ENCODE measurements around the gene AKR7A3.
"Not testable (repeated sequence)": the region's sequence is repeated elsewhere in the genome, so short reads cannot be mapped to it uniquely, and the experiment has no call there.

Gene AKR7A3

DNA sequence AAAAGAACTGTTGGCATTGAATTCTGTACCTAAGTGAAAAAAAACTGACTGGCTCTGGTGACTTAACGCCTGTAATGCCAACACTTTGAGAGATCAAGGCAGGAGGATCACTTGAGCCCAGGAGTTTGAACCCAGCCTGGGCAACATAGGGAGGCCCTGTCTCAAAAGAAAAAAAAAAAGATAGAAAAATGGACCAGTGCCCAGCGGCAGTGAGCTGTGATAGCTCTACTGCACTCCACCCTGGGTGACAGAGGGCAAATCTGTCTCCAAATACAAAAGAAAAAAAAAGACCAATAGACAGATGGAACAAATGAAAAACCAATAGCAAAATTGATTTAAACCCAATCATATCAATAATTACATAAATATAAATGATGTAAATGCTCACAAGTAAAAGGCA lies 674 bp upstream of the AKR7A3 start:
- DNase-seq (ENCODE audit: low read depth, low spot score) = no peak

- no peak for DNase-seq (ENCODE audit: low read depth, low spot score)
These were observed 959 bp downstream of the AKR7A3 start for GRCh38 chr1:19287436-19288185.

DNA sequence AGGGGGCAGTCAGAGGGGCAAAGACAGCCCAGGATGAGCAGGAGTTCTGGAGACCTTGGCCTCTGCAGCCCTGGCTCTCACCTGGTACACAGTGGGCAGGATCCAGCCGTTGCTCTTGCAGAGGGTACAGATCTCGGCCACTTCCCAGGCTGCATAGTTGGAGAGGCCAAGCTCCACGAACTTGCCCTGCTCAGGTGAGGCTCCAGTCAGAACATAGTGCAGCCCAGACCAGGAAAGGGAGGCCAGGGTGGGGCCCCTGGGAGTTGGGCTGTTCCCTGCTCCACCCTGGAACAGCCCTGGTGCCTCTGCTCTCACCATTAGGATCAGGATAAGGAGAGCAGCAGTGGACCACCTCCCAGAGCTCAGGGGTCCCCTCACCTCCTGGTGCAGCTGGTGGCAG lies 2.8 kb downstream of the AKR7A3 start:
- DNase-seq (ENCODE audit: low read depth, low spot score) = not testable (repeated sequence)

DNA sequence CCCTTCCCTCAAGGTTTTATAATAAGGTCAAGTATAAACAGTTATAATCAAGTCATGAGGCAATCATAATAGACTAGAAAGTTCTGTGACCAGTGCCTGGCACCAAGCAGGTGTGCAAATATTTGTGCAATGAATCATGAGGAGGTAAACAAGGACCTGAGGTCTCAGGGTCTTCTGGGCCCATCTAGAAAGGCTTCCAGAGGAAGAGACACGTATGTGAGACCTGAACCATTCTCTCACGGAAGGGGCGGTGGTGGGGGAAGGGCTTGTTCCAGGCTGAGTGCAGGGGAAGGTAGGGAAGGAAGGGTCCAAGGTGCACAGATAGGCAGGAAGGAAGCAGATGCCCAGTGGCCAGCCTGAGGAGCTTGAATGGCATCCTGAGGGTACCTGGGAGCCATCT lies 3.2 kb downstream of the AKR7A3 start:
- DNase-seq (ENCODE audit: low read depth, low spot score) = not testable (repeated sequence)

DNA sequence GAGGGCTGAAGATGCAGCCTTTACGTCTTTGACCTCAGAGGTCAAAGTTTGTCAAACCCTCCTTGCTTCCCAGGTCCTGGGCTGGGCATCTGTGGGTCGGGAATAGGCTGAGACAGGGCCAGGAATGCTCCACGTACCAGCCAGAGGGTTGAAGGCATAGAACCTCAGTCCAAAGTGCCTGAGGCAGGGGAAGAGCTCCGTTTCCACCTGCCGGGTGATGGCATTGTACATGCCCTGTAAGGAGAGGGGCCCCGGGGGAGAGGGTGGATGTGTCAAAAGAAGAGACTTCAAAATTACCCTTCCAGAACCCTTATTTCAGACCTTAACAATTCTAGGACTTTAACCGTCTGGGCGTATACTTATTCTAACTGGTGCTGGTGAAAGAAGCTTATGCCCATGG lies 3.7 kb downstream of the AKR7A3 start:
- no peak for DNase-seq (ENCODE audit: low read depth, low spot score)

GRCh38 chr1:19283891-19284290 lies 4.7 kb downstream of the AKR7A3 start:
- DNase-seq (ENCODE audit: low read depth, low spot score) = no peak

GRCh38 chr1:19274636-19275035 lies 13.9 kb downstream of the AKR7A3 start:
- DNase-seq (ENCODE audit: low read depth, low spot score) = no peak

- not testable (repeated sequence) for DNase-seq (ENCODE audit: low read depth, low spot score)
These were observed 14.6 kb downstream of the AKR7A3 start for GRCh38 chr1:19273844-19274531.

DNA sequence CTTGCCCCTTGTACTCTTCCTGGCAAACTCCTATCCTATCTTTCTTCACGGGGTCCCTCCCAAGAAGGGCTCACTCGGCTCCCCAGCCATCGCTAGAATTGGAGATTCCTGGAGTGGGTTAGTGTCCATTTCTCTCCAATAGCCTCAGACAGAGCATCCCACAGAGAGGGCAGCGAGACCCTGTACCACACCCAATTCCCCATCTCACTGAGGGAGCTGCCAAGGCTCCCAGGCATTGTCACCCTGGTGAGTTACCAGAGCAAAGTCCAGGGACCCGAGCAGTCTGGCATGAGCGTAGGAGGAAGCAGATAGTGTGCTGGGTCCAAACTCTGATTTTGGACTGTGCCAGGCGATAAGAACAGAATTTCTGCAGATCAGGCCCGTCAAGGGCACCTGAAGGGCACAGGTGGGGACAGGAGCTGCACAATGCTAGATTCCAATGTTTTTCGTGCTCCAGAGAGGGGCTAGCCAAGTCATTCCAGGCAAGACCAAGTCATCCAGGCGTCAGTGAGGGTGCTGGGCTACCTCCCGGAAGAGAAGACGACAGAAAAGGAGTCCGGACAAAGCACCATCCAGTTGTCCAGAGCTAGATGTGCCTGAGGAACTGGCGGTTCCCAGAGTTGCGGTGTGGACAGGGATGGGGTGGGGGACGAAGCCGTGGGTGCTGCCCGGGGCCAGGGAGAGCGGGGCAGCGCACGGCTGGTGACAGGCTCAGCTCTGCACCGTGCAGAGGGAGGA lies 15.3 kb downstream of the AKR7A3 start:
- DNase-seq (ENCODE audit: low read depth, low spot score) = no peak

- no peak for DNase-seq (ENCODE audit: low read depth, low spot score)
These were observed 16.5 kb downstream of the AKR7A3 start for GRCh38 chr1:19272064-19272463.

GRCh38 chr1:19270343-19270730 lies 18.2 kb downstream of the AKR7A3 start:
- DNase-seq (ENCODE audit: low read depth, low spot score) = not testable (repeated sequence)

DNA sequence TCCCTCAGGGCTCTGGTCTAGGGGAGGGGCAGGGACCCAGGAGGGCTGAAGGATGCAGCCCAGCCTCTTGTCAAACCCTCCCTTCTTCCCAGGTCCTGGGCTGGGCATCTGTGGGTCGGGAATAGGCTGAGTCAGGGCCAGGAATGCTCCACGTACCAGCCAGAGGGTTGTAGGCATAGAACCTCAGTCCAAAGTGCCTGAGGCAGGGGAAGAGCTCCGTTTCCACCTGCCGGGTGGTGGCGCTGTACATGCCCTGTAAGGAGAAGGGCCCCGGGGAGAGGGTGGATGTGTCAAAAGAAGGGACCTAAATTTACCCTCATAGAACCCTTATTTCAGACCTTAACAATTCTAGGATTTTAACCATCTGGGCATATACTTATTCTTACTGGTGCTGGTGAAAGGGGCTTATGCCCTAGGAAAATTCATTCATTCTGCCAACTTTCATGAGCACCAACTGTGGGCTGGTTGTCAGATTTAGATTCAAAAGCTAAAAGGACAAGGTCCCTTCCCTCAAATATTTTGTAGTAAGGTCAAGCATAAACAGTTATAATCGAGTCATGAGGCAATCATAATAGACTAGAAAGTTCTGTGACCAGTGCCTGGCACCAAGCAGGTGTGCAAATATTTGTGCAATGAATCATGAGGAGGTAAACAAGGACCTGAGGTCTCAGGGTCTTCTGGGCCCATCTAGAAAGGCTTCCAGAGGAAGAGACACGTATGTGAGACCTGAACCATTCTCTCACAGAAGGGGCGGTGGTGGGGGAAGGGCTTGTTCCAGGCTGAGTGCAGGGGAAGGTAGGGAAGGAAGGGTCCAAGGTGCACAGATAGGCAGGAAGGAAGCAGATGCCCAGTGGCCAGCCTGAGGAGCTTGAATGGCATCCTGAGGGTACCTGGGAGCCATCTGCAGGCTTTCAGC lies 18.9 kb downstream of the AKR7A3 start:
- not testable (repeated sequence) for DNase-seq (ENCODE audit: low read depth, low spot score)

GRCh38 chr1:19268445-19268844 lies 20.1 kb downstream of the AKR7A3 start:
- DNase-seq (ENCODE audit: low read depth, low spot score) = no peak

GRCh38 chr1:19262744-19263143 lies 25.8 kb downstream of the AKR7A3 start:
- DNase-seq (ENCODE audit: low read depth, low spot score) = no peak

DNA sequence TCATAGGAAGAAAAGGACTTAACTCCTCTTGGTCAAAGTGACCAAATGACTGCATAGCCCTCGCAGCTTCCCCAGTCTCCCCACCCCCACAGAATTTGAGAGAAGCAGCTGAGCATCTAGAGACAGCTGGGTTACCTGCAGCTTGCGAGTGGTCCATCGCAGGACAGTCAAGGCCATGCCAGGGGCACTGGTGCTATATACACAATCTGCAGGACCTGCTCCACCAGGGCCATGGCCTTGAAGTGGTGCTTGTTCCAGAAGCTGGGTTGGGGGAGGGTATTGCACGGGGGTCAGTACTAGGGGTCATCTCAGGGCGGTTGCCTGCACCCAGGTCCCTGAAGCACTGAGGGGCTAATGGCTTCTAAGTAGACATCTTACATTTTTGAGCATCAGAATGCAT lies 26.5 kb downstream of the AKR7A3 start:
- DNase-seq (ENCODE audit: low read depth, low spot score) = no peak

GRCh38 chr1:19260211-19261138 lies 28.1 kb downstream of the AKR7A3 start:
- no peak for DNase-seq (ENCODE audit: low read depth, low spot score)

- DNase-seq (ENCODE audit: low read depth, low spot score) = no peak
These were observed 30.2 kb downstream of the AKR7A3 start for GRCh38 chr1:19258353-19258752.

- no peak for DNase-seq (ENCODE audit: low read depth, low spot score)
These were observed 31.2 kb downstream of the AKR7A3 start for GRCh38 chr1:19257178-19257914.

GRCh38 chr1:19256301-19256700 lies 32.3 kb downstream of the AKR7A3 start:
- DNase-seq (ENCODE audit: low read depth, low spot score) = not testable (repeated sequence)

- DNase-seq (ENCODE audit: low read depth, low spot score) = no peak
These were observed 33.3 kb downstream of the AKR7A3 start for GRCh38 chr1:19255288-19255687.

Data from activated CD4-positive, CD25-positive, alpha-beta regulatory T cell treated with anti-CD3 and anti-CD28 coated beads, Interleukin-2, amount 50 U/mL, for 16 hours (primary cell).